Right renal cortex interstitium (tissue), 3 donors: ENCODE results near the gene TRMT61A. TPM values are rescaled to one million over a fixed set of nuclear protein-coding genes. Genes with fewer than 3 reads are reported as not detected.
"Not testable (repeated sequence)": the region's sequence is repeated elsewhere in the genome, so short reads cannot be mapped to it uniquely, and the experiment has no call there.

Experiments
- DNase-seq, 3 donors: peaks; one replicate each; pipeline ENCODE4 v3.0.0-alpha.2; 2013; ENCODE audit warnings: low read depth in 3 of 3, low spot score in 2 of 3
- polyA plus RNA-seq, 3 donors: library from polyadenylated mRNA; unstranded; fragments of 120-200 nt; gene quantifications; one replicate each; pipeline ENCODE4 v1.2.1, GENCODE V29; 2013; ENCODE audit not compliant: insufficient read length in 3 of 3

TRMT61A gene
- polyA plus RNA-seq, 3 donors = 5.7 to 6.8 (median 5.9) TPM

DNA sequence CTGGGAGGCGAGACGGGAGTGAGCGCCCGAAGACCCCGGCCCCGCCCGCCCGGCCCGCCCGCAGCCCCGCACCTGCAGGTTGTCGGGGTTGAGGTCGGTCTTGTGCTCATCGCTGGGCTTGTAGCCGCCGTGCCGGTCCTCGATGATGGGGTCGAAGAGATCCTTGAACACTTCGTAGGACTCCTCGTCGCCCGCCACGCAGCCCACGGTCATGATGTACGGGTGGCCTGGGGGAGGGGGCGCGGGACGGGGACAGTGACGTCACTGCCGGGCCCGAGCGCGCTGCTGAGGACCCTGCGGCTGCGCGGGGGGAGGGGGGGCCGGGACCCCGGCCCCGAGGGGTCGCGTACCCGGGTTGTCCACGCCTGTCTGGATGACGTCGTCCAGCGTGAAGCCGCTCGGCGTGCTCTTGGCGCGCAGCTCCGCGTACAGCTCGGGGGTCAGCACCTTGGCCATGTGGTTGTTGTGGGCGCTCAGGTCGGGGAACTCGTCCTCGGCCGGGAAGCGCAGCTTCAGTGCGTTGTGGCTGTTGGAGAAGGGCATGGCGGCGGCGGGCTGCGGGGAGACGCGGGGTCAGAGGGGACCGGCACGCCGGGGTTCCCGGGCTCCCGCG lies 6.9 kb upstream of the TRMT61A start:
- DNase-seq = no peak

DNA sequence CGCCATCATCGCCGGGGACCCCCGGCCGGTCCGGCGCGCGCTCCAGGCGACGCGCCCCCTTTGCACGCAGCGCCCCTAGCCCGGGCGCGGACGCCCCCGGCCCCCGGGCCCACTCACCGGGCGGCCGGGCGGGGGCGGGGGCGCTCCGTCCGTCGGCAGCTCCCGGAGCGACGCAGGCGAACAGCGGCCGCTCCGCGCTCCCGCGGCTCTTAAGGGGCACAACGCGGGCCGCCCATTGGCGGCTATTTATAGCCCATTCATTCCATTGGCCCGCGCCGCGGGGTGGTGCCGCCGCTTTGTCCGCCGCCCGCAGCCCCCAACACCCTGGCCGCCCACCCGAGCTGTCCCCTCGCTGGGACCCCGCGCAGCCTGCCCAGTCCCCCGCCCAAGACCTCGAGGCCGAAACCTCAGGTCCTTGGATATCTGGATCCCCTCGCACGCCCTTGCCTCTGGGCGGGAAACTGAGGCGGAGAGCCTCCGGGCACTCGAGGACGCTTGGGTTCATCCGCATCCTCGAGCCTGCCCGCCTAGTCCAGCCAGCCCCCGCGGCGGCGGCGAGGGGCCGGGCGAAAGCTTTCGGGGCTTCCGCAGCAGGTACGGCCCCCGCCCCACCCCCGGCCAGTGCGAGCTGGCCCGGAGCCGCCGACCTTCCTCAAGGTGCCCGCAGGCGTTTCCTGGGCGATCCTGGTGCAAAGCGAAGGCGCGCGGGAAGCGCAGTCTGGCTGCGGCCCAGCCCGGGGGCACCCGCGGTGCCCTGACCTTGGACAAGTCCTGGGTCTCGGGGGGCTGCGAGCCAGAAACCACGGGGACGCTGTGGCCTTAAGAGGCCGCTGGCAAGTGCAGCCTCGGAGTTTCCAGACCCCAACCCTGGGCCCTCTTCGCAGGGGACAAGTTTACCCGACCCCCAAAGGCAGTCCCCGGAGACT lies 6.1 kb upstream of the TRMT61A start, which contains the start of gene CKB:
Gene CKB, minus strand, starts transcription at position 182 of the 926 bp plus-strand sequence. CDS start 337 bp downstream, outside the sequence.
- DNase-seq = no peak

DNA sequence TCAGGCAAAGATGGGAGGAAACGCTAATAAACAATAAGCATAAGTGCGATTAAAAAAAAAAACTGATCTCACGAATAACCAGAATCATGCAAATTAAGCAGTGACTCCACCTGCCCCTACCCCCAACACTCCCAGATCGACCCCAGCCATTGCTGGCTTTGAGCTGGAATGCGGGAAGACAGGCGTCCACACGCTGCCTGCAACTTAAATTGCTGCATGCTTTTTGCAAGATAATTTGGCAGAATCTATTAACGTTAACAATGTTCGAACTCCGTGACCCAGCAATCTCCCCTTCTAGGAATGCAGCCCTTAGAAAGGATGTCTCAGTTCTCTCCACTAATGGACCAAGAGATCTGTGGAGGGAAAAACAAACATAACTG lies 5.4 kb upstream of the TRMT61A start:
- no peak for DNase-seq

DNA sequence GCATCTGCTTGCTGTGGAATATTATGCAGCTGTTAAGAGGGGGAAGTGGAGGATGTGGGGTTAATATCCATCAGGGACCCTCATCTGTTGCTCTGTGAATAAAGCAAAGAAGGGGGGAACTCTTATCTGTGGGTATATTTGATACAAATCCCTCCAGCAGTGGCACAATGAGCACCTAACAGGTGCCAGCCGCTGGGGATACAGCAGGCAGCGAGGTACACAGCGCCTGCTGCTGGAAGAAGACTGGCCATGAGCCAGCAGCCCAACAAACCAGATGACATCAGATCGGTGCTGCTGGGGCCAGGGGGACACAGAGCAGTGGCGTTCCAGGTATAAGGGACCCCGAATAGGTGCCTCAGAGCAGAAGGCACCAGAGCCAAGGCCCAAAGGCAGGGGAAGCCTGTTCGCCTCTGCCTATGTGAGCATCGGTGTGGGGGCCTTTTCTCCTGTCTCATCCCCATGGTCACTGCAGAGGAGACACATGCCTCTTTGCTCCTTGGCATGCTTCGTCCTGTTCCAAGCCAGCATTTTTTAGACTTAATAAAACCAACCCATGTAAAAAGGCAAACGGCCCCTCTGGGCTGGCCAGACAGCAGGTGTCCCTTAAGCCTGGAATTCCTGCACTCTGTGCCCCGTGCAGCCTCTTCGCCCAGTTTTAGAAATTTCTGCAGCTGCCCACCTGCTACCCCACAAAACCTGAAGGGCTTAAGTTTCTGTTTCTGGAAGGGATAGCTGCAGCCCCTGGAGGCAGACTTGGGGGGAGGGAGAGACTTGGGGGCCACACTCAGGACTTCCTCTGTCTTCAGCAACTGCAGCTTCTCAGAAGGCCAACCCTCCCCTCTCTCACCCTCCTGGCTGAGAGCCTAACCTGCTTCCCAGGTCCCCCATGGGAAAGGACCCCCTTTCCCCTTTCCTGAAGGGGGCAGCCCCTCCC lies 4.7 kb upstream of the TRMT61A start:
- no peak for DNase-seq

DNA sequence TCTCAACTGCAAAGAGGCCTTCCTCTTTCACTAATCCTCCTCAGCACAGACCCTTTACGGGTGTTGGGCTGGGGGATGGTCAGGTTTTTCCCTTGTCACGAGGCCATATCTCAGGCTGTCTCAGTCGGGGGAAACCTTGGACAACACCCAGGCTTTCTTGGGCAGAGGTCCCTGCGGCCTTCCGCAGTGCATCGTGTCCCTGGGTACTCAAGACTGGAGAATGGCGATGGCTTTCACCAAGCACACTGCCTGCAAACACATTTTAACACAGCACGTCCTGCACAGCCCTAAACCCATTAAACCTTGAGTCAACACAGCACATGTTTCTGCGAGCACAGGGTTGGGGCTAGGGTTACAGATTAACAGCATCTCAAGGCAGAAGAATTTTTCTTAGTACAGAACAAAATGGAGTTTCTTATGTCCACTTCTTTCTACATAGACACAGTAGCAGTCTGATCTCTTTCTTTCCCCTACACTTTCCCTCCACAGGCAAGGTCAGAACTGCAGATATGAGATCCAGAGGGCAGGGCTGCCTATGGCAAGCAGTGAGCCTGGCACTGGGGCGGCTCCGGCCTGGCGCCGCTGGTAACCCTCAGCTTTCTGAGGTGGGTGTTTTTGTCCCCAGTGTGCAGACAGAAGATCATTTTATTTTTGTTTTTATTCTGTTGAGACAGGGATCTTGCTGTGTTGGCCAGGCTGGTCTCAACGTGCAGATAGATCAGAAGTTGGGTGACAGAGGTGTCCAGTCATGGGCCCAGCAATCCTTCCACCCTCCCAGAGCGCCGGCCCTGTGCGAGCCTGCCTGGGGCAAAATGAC lies 3.4 kb upstream of the TRMT61A start:
- not testable (repeated sequence) for DNase-seq

DNA sequence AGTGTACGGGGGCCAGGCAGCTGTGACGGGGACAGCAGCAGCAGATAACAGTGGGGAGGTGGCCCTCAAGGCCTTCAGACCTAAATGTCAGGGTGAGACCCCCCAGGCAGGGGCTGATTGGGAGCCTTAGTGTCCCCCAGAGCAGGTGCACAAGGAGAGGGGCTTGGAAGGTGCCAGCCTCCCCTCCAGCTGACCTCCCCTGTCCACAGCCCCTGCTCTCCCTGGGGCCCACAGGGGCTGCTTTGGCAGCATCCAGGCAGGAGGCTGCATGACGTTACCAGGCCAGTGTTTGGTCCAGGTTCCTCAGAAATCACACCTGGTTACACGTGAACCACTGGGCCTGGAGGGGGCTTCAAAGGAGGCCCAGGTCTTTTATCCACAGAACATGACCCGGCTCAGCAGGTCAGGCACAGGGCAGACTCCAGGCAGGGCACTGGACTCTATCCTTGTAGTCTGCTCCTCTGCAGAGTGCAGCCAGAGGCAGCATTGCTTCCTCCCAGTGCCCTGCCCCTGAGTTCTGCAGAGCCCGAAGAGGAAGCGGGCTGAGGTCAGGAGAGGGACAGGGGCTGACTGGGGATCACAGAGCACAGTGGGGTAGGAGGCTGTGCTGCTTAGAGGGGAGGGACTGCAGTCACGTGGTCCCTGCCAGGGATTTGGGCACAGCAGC lies 2.6 kb upstream of the TRMT61A start:
- DNase-seq = no peak

DNA sequence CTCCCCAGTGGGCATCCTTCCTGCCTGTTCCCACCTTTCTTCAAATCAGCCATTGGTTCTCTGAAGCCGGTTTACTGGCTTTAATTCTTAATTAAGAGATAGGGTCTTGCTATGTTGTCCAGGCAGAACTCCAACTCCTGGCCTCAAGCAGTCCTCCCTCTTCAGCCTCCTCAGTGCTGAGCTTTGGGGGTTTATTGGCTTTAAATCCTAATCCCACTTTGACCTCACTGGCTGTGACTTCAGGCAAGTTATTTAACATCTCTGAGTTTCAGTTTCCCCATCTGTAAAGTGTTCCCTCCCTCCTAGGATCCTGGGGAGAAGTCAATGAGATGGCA lies 2.1 kb upstream of the TRMT61A start:
- DNase-seq = no peak

DNA sequence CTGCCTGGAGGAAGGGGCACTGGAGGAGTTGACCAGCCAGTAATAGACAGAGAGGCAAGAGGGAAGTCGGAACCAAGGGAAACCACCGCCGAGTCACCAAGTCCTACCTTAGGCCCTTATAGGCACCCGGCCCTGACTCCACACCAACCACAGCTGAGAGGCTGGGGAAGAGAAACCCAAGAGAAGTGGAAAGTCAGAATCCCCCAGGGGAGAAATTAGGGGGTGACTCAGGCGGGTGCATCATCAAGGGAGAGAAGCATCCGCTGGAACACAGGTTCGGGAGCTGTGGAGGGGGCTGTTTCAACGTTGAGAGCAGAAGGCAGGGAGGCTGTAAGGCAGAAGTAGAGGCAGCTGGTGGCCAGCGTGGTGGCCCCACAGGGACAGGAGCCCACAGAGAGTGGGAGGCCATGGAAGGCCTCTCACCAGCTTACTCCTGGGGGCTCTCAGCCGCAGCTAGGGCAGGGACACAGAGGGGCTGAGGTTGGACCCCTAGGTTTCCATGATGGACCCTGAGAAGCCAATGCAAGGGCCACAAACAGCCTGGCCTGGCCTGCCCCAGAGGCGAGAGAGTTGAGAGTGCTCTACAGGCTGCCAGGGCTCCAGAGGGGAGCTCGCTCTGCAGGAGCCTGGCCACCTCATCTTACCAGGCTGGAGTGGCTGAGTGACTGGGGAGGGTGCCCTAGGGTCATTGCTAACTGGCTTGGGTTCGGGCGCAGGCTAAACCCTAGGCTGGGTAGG lies 1.4 kb upstream of the TRMT61A start:
- no peak for DNase-seq

DNA sequence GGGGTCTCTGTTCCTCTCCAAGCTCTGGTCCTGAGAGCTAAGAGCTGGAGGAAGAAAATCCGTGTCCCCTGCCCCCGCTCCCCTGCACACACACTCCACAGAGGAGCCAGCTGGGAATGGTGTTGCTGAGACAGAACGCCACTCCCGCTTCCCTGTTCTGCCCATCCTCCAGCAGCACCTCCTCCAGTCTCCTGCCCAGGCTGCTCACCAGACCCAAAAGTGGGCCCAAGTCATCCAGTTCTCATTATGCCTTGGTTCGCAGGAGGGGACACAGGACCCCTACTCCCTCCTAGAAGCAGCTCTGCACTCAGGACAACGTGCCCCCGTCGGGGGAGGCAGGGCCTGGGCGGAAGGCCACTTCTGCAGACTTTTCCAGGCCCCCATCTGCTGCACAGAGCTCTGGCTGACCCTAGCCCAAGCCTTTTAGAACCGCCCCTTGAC lies 830 bp upstream of the TRMT61A start:
- no peak for DNase-seq

DNA sequence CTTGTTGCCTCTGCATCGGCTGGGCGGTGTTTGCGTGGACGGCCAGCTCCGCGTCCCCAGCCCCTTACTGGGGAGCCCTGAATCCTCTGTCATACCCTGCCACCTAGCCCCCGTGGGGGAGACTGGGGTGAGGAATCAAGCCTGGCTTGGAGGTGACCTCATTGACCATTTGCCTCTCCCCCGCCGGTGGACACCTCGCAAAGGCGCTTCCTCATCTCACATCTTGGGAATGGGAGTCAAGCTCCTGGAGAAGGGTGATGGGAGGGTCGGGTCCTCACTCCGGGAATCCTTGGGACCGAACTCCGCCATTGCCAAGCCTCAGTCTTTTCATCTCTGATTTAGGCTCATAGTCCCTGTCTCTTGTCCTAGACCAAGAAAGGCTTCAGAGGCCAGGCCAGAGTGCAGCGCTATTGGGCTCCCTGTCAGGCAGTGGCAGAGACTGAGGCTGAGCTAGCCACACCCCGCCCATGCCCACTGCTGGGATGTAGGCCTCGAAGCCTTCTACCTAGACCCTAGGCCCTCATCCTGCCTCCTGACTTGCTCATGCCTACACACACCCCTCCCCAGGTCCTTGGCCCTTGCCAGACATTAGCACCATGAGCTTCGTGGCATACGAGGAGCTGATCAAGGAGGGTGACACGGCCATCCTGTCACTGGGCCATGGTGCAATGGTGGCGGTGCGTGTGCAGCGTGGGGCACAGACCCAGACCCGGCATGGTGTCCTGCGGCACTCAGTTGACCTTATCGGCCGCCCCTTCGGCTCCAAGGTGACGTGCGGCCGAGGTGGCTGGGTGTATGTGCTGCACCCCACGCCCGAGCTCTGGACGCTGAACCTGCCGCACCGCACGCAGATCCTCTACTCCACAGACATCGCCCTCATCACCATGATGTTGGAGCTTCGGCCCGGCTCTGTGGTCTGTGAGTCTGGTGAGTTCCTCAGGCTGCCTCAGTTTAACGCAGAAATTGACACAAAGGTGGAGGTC lies 678 bp downstream of the TRMT61A start:
- no peak for DNase-seq

DNA sequence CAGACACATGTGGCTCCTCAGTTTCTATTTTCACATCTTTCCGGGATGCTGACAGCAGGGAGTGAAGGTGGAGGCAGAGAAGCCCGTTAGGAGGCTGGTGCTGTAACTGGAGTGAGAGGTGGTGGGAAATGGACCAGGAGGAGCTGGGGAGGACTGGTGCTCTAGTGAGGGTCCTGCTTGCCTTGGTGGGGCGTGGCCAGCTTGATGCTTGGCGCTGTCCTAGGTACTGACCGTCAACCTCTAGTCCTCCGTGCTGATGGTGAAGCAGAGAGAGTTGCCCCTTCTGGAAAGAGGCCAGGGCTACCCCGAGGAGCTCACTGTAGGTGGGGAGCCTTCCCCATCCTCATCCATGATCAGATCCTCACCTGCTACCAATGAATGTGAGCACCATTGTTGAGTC lies 1.4 kb downstream of the TRMT61A start:
- DNase-seq = no peak

DNA sequence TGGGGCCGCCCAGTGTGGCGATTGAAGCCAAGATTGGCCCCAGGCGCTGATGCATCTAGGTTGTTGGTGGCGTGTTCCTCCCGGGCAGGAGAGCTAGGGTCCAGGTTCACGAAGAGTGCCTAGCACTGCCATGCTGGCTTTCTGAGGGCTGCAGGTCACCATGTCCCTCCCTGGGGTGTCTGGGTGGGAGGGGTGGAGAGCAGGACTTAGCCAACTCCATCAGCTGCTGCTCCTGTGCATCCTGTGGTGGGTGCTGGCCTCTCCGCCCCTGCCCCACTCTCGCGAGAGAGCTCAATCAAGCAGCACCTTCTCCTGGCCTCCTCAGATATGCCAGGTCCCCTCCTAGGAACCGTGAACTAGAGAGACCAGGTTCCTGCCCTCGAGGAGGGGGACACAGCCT lies 1.8 kb downstream of the TRMT61A start:
- no peak for DNase-seq

DNA sequence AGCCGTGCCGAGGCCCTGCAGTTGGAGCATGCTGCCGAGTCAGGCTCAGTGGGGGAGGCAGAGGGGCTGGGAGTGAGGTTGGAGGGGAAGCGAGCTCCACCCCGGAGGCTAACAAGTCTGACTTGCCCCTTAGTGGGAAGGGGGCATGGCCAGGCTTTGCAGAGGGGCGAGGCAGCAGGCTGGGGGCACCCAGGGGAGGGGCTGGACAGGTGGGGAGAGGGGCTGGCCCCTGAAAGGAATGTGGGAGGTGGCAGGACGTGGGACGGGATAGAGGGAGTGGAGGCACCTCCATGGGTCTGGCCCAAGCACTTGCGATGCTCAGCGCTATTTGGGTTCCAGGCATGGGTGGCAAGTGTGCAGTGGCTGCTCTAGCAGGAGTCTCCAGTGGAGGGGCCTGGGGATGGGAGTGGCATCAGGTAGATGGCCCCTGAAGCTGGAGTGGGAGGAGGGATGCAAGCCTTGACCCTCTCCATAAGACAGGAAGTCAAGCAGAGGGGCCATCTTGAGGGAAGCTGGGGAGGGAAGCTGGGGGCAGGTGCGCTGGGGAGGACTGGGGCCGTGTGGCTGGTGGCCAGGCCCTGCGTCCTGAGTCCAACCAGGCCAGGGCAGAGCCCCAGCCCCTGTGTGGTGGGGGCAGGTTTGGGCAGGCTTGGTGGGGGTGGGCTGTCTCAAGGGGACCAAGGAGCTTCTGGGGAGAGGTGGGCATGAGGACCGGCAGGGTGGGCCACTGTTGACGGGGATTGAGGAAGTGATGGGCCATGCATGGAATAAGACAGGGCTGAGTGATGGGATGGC lies 2.6 kb downstream of the TRMT61A start:
- no peak for DNase-seq

DNA sequence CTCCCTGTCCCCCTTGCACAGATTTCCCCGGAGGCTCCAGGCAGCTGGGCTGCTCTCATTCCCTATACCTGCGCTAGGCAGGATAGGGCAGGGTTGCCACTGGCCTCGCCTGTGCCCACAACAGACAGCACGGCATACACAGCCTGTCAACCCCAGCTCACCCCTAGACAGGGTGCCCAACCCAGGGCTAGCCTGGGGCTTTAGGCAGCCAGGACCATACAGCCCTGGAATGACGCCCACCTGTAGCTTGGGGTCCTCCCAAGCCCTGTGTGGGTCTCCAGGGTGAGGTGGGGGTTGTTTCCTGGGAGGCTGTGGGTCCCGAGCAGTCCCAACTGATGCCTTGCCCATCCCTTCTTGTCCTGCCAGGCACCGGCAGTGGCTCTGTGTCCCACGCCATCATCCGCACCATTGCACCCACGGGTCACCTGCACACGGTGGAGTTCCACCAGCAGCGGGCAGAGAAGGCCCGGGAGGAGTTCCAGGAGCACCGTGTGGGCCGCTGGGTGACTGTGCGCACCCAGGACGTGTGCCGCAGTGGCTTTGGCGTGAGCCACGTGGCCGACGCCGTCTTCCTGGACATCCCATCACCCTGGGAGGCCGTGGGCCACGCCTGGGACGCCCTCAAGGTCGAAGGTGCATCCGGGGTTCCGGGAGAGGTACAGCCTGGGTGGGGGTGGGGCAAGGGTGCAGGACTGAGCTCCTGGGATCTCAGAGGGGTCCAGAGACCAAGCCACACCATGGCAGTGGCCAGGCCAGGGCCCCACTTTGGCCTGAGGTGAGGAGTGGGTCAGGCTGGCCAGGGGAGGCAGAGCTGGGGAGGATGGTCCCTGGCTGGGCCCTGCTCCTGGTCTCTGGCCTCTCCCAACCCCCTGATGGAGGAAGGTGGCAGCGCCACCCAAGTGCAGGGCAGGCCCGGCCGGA lies 3.5 kb downstream of the TRMT61A start:
- DNase-seq = no peak

DNA sequence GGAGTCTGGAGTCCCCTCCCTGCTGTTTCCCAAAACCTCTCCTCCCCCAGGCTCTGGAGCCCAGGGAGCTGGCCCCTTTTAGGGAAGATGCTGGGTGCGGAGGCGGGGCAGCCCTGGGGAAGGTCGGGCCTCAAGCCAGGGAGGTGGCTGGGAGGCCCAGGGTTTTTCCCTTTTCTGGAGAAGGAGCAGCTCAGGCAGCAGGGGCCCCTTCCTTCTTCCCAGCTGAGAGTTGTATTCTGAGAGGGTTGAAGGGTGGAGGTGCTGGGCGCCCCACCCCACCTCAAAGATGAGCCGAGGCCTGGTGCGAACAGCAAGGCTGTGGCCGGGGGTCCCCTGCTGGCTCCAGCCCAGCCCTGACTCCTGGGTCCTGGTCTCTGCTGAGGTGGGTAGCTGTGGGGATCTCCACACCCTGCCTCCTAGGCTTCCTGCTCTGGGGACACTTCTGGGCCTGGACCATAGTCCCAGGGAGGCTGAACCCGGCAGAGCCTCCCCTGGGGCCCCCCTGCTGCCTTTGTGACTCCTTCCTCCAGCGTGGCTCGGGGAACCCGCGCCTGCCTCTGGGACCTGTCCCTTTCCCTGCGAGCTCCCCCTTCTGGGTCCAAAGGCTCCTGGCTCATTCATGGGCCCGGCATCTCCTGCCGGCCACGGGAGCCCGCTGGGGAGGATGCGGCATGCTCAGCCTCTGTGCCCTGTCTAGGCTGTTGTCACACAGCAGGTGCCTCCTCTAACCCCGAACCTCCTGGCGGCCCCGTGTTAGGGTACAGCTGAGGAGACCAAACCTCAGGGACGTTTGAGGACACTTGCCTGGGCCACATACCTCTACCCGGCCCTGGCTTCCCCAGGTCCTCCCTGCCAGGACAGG lies 4.4 kb downstream of the TRMT61A start:
- DNase-seq = no peak
